Smooth muscle cell (in vitro differentiated cells): ENCODE results near the gene PTPRR. TPM values are rescaled to one million over a fixed set of nuclear protein-coding genes. Genes with fewer than 3 reads are reported as not detected.

Experiments
- DNase-seq: peaks from one replicate; lab custom pipeline; 2025; ENCODE audit not compliant: unreplicated experiment; lab: John Stamatoyannopoulos, UW
- H2AFZ ChIP-seq: fragments of 200-600 bp; sonication (generic); 2 replicates; pipeline ENCODE4 v1.6.0; 2016; ENCODE audit warnings: antibody characterized with exemption, low read depth, mild to moderate bottlenecking
- H3F3A ChIP-seq: fragments of 200-600 bp; sonication (generic); 2 replicates; pipeline ENCODE4 v1.6.0; 2017; ENCODE audit warnings: antibody characterized with exemption, low read depth
- H3K27ac ChIP-seq: fragments of 200-600 bp; sonication (generic); 2 replicates; pipeline ENCODE4 v1.5.1; 2016; ENCODE audit warnings: low read depth, mild to moderate bottlenecking
- H3K27me3 ChIP-seq: fragments of 200-600 bp; sonication (generic); 2 replicates; pipeline ENCODE4 v1.6.1; 2016; ENCODE audit warnings: low read depth, mild to moderate bottlenecking
- H3K36me3 ChIP-seq: fragments of 200-600 bp; sonication (generic); 2 replicates; pipeline ENCODE4 v1.5.1; 2016; ENCODE audit warnings: low read depth
- H3K4me1 ChIP-seq: fragments of 200-600 bp; sonication (generic); 2 replicates; pipeline ENCODE4 v1.5.1; 2016; ENCODE audit warnings: low read depth
- H3K4me2 ChIP-seq: fragments of 200-600 bp; sonication (generic); 2 replicates; pipeline ENCODE4 v1.6.0; 2016; ENCODE audit warnings: mild to moderate bottlenecking
- H3K4me3 ChIP-seq: fragments of 200-600 bp; sonication (generic); 2 replicates; pipeline ENCODE4 v1.5.1; 2016; ENCODE audit warnings: mild to moderate bottlenecking
- H3K79me2 ChIP-seq: fragments of 200-600 bp; sonication (generic); 2 replicates; pipeline ENCODE4 v1.6.0; 2016; ENCODE audit warnings: low read depth, mild to moderate bottlenecking
- H3K9ac ChIP-seq: fragments of 200-600 bp; sonication (generic); 2 replicates; pipeline ENCODE4 v1.6.0; 2016; ENCODE audit warnings: low read depth
- H3K9me3 ChIP-seq: fragments of 200-600 bp; sonication (generic); replicated peaks from 2 replicates; pipeline ENCODE4 v1.5.1; 2016; ENCODE audit warnings: low read depth
- H4K20me1 ChIP-seq: fragments of 200-600 bp; sonication (generic); 2 replicates; pipeline ENCODE4 v1.6.0; 2016; ENCODE audit warnings: low read depth
- CTCF ChIP-seq: fragments of 200-600 bp; sonication (generic); IDR thresholded peaks from 2 replicates; pipeline ENCODE4 v1.5.1; 2017; ENCODE audit warnings: borderline replicate concordance, mild to moderate bottlenecking, antibody characterized with exemption; ENCODE audit not compliant: insufficient read depth, poor library complexity, severe bottlenecking
- WGBS: methylation state at CpG from one replicate; pipeline ENCODE4 v1.1.7; 2016; ENCODE audit warnings: low lambda C conversion rate; 5-methylcytosine and 5-hydroxymethylcytosine counted together
- polyA plus RNA-seq: library from polyadenylated mRNA; unstranded; fragments of >200 nt; fragmentation: Nextera tagmentation; extraction: Ambion mirVana; gene quantifications from 2 replicates; pipeline ENCODE4 v1.2.1, GENCODE V29; 2016
- total RNA-seq: library from RNA; depleted of rRNA; stranded (reverse); fragments of >200 nt; gene quantifications from 2 replicates; pipeline ENCODE4 v1.2.3, GENCODE V29; 2014

Gene PTPRR
- total and polyA plus RNA-seq, 2 experiments from 2014 or later, result 2.8 to 17.8 TPM

- H3K79me2 ChIP-seq, result no peaks in the 10 kb centered on the region
- H3K27ac ChIP-seq, result peak overlapping the region; percentile 97
- no peaks in the 10 kb centered on the region for H3K9me3 ChIP-seq
- H2AFZ ChIP-seq, result no peak overlapping the region
- no peaks in the 10 kb centered on the region for H3K27me3 ChIP-seq
- peaks cover 31% of the 10 kb centered on the region for H3K4me1 ChIP-seq
- peak overlapping the region; percentile 76 for H3K9ac ChIP-seq
- no peaks in the 10 kb centered on the region for H4K20me1 ChIP-seq
- no peak for DNase-seq
- no peak for TF ChIP-seq CTCF
- H3K4me2 ChIP-seq, result peak overlapping the region; percentile 5
- H3K4me3 ChIP-seq, result no peak overlapping the region
- H3F3A ChIP-seq, result no peaks in the 10 kb centered on the region
- WGBS, result 82% methylated on average over 5 of the region's 5 CpGs
- H3K36me3 ChIP-seq, result no peaks in the 10 kb centered on the region
These were observed 259.8 kb downstream of the PTPRR start for GRCh38 chr12:70660620-70661219.

GRCh38 chr12:70660002-70660604, 260.4 kb downstream of the PTPRR start:
- no peak for TF ChIP-seq CTCF
- H3K27me3 ChIP-seq, result no peaks in the 10 kb centered on the region
- H3K9ac ChIP-seq, result peak overlapping the region; percentile 48
- no peak for DNase-seq
- H2AFZ ChIP-seq, result no peak overlapping the region
- no peaks in the 10 kb centered on the region for H3K36me3 ChIP-seq
- peak overlapping the region; percentile 5 for H3K4me2 ChIP-seq
- no peaks in the 10 kb centered on the region for H3F3A ChIP-seq
- H3K4me3 ChIP-seq, result no peak overlapping the region
- H3K79me2 ChIP-seq, result no peaks in the 10 kb centered on the region
- peaks cover 30% of the 10 kb centered on the region for H3K4me1 ChIP-seq
- peak overlapping the region; percentile 97 for H3K27ac ChIP-seq
- 89% methylated on average over 5 of the region's 5 CpGs for WGBS
- H4K20me1 ChIP-seq, result no peaks in the 10 kb centered on the region
- no peaks in the 10 kb centered on the region for H3K9me3 ChIP-seq

- Histone ChIP-seq H3K9me3 (no peaks in the 10 kb centered on the region), H3K36me3 (no peaks in the 10 kb centered on the region), H3K27ac (no peak overlapping the region), H3K27me3 (no peaks in the 10 kb centered on the region), H3K9ac (no peak overlapping the region), H3K4me2 (no peak overlapping the region), H4K20me1 (no peaks in the 10 kb centered on the region), H2AFZ (no peak overlapping the region), H3K4me1 (peaks cover 23% of the 10 kb centered on the region), H3F3A (no peaks in the 10 kb centered on the region), H3K4me3 (no peak overlapping the region), H3K79me2 (no peaks in the 10 kb centered on the region)
- TF ChIP-seq CTCF, result no peak
- no peak for DNase-seq
- WGBS, result 82% methylated on average over 6 of the region's 6 CpGs
These were observed 261.4 kb downstream of the PTPRR start for GRCh38 chr12:70659077-70659606.
